ENCODE data around the gene SIRT2. TPM values are rescaled to one million over a fixed set of nuclear protein-coding genes. Genes with fewer than 3 reads are reported as not detected.

The SIRT2 gene
- total RNA-seq, 6 experiments from 2014 or later, result 34.9 to 36.4 (median 35.6) TPM

DNA sequence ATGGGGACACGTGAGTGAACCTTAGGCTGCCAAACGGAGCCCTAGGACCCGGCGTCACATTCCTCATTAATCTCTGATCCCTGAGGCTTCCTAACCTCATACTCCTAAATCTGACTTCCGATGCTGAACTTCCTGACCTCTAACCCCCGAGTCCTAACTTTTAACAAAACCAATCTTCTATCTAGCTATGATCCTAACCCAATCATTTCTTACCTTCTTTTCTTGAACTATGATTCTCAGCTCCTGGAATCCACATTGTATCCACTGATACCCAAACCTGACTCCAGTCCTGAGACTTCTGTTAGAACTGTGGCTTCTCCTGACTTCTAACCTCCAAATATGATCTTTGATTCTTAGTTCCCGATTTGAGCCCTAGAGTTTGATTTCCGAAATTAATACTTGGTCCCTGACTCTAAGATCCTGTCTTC is 798 bp upstream of the SIRT2 start:
- DNase-seq, result no peak
- TF ChIP-seq, protein P1, sequence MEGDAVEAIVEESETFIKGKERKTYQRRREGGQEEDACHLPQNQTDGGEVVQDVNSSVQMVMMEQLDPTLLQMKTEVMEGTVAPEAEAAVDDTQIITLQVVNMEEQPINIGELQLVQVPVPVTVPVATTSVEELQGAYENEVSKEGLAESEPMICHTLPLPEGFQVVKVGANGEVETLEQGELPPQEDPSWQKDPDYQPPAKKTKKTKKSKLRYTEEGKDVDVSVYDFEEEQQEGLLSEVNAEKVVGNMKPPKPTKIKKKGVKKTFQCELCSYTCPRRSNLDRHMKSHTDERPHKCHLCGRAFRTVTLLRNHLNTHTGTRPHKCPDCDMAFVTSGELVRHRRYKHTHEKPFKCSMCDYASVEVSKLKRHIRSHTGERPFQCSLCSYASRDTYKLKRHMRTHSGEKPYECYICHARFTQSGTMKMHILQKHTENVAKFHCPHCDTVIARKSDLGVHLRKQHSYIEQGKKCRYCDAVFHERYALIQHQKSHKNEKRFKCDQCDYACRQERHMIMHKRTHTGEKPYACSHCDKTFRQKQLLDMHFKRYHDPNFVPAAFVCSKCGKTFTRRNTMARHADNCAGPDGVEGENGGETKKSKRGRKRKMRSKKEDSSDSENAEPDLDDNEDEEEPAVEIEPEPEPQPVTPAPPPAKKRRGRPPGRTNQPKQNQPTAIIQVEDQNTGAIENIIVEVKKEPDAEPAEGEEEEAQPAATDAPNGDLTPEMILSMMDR (IDR thresholded peaks at IDR 0.05), result no peak
- peaks cover 27% of the 10 kb centered on the region for H3K4me1 Mint-ChIP-seq (ENCODE audit: low read depth)
- H3K9me3 Mint-ChIP-seq, result no peaks in the 10 kb centered on the region
- H3K27ac Mint-ChIP-seq, result peak overlapping the region; percentile 90
- H3K4me3 Mint-ChIP-seq, result peak overlapping the region; percentile 93
- peaks cover 7% of the 10 kb centered on the region for H3K36me3 Mint-ChIP-seq (ENCODE audit: low read depth)
- H3K27me3 Mint-ChIP-seq (ENCODE audit: insufficient read depth), result peaks cover 6% of the 10 kb centered on the region

DNA sequence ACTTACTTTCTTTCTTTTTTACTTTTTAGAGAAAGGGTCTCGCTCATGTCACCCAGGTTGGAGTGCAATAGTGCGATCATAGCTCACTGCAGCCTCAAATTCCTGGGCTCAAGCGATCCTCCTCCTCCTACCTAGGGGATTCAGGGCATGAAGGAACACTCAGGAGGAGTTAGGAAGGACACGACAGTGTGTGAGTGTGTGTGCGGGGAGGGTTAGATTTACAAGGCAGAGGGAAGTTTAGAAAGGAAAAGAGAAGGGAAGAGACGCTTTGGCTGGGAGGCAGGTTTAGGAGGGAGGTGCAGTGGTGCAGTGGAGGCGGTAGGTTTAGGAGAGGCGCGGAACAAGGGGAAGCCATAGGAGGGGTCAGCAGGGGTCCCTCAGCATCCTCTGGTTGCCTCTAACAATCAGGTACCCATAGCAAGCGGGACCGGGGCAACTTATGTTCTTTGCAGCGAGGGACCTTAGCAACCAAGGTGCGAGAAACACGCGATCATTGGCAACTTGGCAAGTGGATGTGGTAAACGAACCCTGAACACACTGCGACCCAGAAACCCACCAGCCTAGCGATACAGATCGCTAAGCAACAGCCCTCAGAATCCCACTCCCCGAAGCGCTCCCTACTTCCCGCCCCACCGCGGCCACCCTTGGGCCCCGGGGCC is 501 bp downstream of the SIRT2 start:
- H3K27ac Mint-ChIP-seq, result peak overlapping the region; percentile 90
- no peaks in the 10 kb centered on the region for H3K9me3 Mint-ChIP-seq
- TF ChIP-seq, protein P1 (IDR thresholded peaks at IDR 0.05), result no peak
- peaks cover 6% of the 10 kb centered on the region for H3K27me3 Mint-ChIP-seq (ENCODE audit: insufficient read depth)
- no peaks in the 10 kb centered on the region for H3K36me3 Mint-ChIP-seq (ENCODE audit: low read depth)
- peak; percentile 14 for DNase-seq
- peak overlapping the region; percentile 93 for H3K4me3 Mint-ChIP-seq
- H3K4me1 Mint-ChIP-seq (ENCODE audit: low read depth), result peaks cover 27% of the 10 kb centered on the region

DNA sequence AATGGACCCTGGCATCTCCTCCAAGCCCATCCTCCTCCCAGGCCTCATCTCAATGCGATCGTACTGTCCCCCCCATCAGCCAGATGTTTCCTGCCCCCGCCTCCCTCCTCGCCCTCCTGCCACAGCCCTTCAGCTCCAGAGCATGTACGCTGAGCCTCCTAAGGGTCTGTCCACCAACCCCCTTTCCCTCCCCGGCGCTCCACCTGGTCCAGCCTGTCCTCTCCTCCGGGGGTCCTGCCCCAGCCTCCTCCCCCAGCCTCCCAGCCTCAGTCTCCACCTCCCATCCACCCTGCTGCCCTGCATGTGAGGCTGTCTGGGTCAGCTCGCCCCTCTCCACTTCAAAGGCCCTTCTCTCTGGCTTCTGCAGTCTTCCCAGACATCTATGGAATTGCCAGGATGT is 4.5 kb downstream of the SIRT2 start:
- Mint-ChIP-seq H3K4me3 (no peak overlapping the region), H3K36me3 (ENCODE audit: low read depth) (no peaks in the 10 kb centered on the region), H3K9me3 (no peaks in the 10 kb centered on the region), H3K27ac (no peak overlapping the region), H3K27me3 (ENCODE audit: insufficient read depth) (peaks cover 6% of the 10 kb centered on the region), H3K4me1 (ENCODE audit: low read depth) (peaks cover 17% of the 10 kb centered on the region)
- DNase-seq, result no peak
- TF ChIP-seq, protein P1 (IDR thresholded peaks at IDR 0.05), result no peak

DNA sequence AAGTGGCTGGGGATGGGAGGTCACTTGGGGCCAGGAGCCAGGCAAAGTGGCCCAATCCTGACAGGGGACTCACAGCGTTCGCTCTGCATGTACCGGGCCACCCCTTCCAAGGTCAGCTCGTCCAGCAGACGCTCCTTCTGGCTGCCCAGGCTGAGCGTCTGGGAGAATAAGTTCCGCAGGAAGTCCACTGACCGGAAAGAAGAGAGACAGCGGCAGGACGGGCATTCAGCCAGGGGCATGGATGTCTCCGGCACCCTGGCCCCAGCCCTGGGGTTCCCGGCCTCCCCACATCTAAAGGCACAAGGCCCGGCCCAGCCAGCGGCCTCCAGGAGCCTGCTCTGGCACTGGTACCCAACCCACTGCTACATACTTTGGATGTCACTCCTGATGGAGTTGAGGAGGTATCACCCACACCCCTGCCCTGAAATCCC is 6.1 kb downstream of the SIRT2 start:
- Mint-ChIP-seq H3K4me1 (ENCODE audit: low read depth) (peaks cover 9% of the 10 kb centered on the region), H3K4me3 (no peak overlapping the region), H3K27ac (no peak overlapping the region), H3K9me3 (no peaks in the 10 kb centered on the region), H3K36me3 (ENCODE audit: low read depth) (no peaks in the 10 kb centered on the region), H3K27me3 (ENCODE audit: insufficient read depth) (peaks cover under 1% of the 10 kb centered on the region; the same call in 1 of the 2 replicates)
- TF ChIP-seq, protein P1 (IDR thresholded peaks at IDR 0.05), result no peak
- no peak for DNase-seq

DNA sequence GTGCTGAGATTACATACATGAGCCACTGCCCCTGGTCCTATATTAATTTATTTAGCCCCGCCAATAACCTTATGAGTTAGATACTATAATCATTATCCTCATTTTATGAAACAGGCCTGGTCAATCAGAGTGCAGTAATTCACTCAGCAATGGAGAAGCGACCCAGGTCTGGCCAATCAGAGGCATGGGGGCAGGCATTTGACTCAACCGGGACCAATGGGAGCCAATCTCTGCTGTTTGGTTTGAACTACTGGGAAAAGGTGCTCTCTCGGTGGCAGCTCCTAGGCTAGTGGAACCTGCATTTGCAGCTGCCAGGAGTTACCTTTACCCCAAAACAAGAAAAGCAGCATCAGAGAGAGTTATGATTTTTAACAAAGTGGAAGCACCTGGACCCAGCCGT is 6.6 kb downstream of the SIRT2 start:
- H3K4me1 Mint-ChIP-seq (ENCODE audit: low read depth), result peaks cover 4% of the 10 kb centered on the region

More for the DNA sequence above, 6.6 kb downstream of the SIRT2 start:
- Mint-ChIP-seq H3K9me3 (no peaks in the 10 kb centered on the region), H3K4me3 (no peak overlapping the region), H3K27me3 (ENCODE audit: insufficient read depth) (no peaks in the 10 kb centered on the region), H3K36me3 (ENCODE audit: low read depth) (no peaks in the 10 kb centered on the region), H3K27ac (no peak overlapping the region)
- DNase-seq, result no peak
- TF ChIP-seq, protein P1 (IDR thresholded peaks at IDR 0.05), result no peak

Measured in HFFc6 (cell line).